B cell (primary cell): ENCODE results near the gene ARHGDIB. TPM values are rescaled to one million over a fixed set of nuclear protein-coding genes. Genes with fewer than 3 reads are reported as not detected.

Source experiments
- ATAC-seq: fragments of 200-7000 bp; cut with Tn5 transposase; one replicate; pipeline ENCODE4 v1.10.0; 2021; ENCODE audit warnings: low read depth, mild to moderate bottlenecking, moderate number of reproducible peaks, moderate library complexity
- CTCF ChIA-PET: fragments of 350-600 bp; sonication (Branson Sonifier 250); formaldehyde crosslinking; loops from one replicate; lab custom pipeline; 2021; ENCODE audit warnings: antibody characterized with exemption, inconsistent platforms; lab: Charles Lee
- POLR2A ChIA-PET: fragments of 350-600 bp; sonication (Branson Sonifier 250); formaldehyde crosslinking; loops from one replicate; lab custom pipeline; 2021; ENCODE audit warnings: antibody characterized with exemption; lab: Charles Lee
- DNase-seq: peaks from one replicate; pipeline ENCODE4 v3.0.0; 2013
- H2AFZ ChIP-seq: 2 replicates; pipeline ENCODE4 v1.6.1; 2012; ENCODE audit warnings: mild to moderate bottlenecking, low read depth, low read length; ENCODE audit not compliant: insufficient read depth, poor library complexity, severe bottlenecking
- H3K27ac ChIP-seq, 2 donors: 1 replicate in 1 of 2; 2 replicates in 1 of 2; pipeline ENCODE4 v1.5.1; 2012 to 2013; ENCODE audit warnings: low read length in 2 of 2, mild to moderate bottlenecking in 2 of 2, moderate library complexity in 1 of 2
- H3K27me3 ChIP-seq, 4 experiments: fragments of 200-600 bp in 1 of 4; sonication (generic) in 1 of 4; replicated peaks in 1 of 4; 1 replicate in 2 of 4; 2 replicates in 2 of 4; pipeline versions ENCODE4 v1.6.1 to v1.7.0; 2013 to 2016; ENCODE audit warnings: low read length in 3 of 4, mild to moderate bottlenecking in 2 of 4, mixed read lengths in 1 of 4, moderate library complexity in 1 of 4; ENCODE audit not compliant: insufficient read depth in 4 of 4, control insufficient read depth in 3 of 4; ENCODE audit errors: control extremely low read depth in 1 of 4
- H3K36me3 ChIP-seq, 2 experiments: replicated peaks in 1 of 2; 1 replicate in 1 of 2; 2 replicates in 1 of 2; pipeline versions ENCODE4 v1.6.1 to v1.7.1; 2013; ENCODE audit warnings: low read length in 1 of 2; ENCODE audit not compliant: insufficient read depth in 2 of 2, control insufficient read depth in 1 of 2; ENCODE audit errors: control extremely low read depth in 1 of 2, extremely low read depth in 1 of 2
- H3K4me1 ChIP-seq, 2 donors: fragments of 200-600 bp in 1 of 2; sonication (generic) in 1 of 2; 1 replicate in 1 of 2; 2 replicates in 1 of 2; pipeline versions ENCODE4 v1.5.1 to v1.6.1; 2013 to 2017; ENCODE audit warnings: low read length in 2 of 2; ENCODE audit not compliant: control insufficient read depth in 2 of 2, insufficient read depth in 2 of 2
- H3K4me2 ChIP-seq: replicated peaks from 2 replicates; pipeline ENCODE3; 2012; ENCODE audit warnings: mild to moderate bottlenecking, low read depth, low read length; ENCODE audit not compliant: poor library complexity, severe bottlenecking
- H3K4me3 ChIP-seq, 5 experiments: fragments of 200-600 bp in 1 of 5; sonication (generic) in 1 of 5; 1 replicate in 3 of 5; 2 replicates in 2 of 5; pipeline versions ENCODE4 v1.5.1 to v1.7.0; 2011 to 2016; ENCODE audit warnings: low read length in 4 of 5, mild to moderate bottlenecking in 4 of 5, low read depth in 2 of 5, control low read depth in 1 of 5, moderate library complexity in 1 of 5; ENCODE audit not compliant: insufficient read depth in 1 of 5; ENCODE audit errors: control extremely low read depth in 1 of 5, extremely low read depth in 1 of 5
- H3K79me2 ChIP-seq: fragments of 200-600 bp; sonication (generic); one replicate; pipeline ENCODE4 v1.6.0; 2016; ENCODE audit warnings: low read length; ENCODE audit not compliant: control insufficient read depth, insufficient read depth
- H3K9ac ChIP-seq: fragments of 200-600 bp; sonication (generic); 2 replicates; pipeline ENCODE4 v1.6.1; 2017; ENCODE audit warnings: mild to moderate bottlenecking, low read length, moderate library complexity
- H3K9me3 ChIP-seq, 3 donors: one replicate each; pipeline versions ENCODE4 v1.6.1 to v1.7.1; 2013; ENCODE audit warnings: low read length in 2 of 3; ENCODE audit not compliant: control insufficient read depth in 2 of 3, insufficient read depth in 1 of 3; ENCODE audit errors: control extremely low read depth in 1 of 3
- H4K20me1 ChIP-seq: 2 replicates; pipeline ENCODE4 v1.6.0; 2012; ENCODE audit warnings: mild to moderate bottlenecking, low read length; ENCODE audit not compliant: insufficient read depth, control insufficient read depth, poor library complexity, severe bottlenecking
- H3K27ac Mint-ChIP-seq: one replicate; pipeline ENCODE4 v1.8.0; 2021; ENCODE audit warnings: mixed read lengths
- H3K27me3 Mint-ChIP-seq: one replicate; pipeline ENCODE4 v1.8.0; 2021; ENCODE audit warnings: mixed read lengths
- H3K4me1 Mint-ChIP-seq: one replicate; pipeline ENCODE4 v1.8.0; 2021; ENCODE audit warnings: mixed read lengths
- H3K4me3 Mint-ChIP-seq: one replicate; pipeline ENCODE4 v1.8.0; 2021; ENCODE audit warnings: mixed read lengths
- H3K9me3 Mint-ChIP-seq: one replicate; pipeline ENCODE4 v1.8.0; 2022; ENCODE audit warnings: mixed read lengths; ENCODE audit not compliant: insufficient read depth
- EZH2 ChIP-seq: IDR thresholded peaks from 2 replicates; pipeline ENCODE4 v1.6.1; 2012; ENCODE audit warnings: borderline replicate concordance, low read depth, mild to moderate bottlenecking, moderate library complexity, low read length; ENCODE audit not compliant: insufficient read depth, poor library complexity, severe bottlenecking
- WGBS: methylation state at CpG from one replicate; pipeline ENCODE4 v1.1.5; 2013; ENCODE audit warnings: missing lambda C conversion rate; ENCODE audit not compliant: insufficient coverage; 5-methylcytosine and 5-hydroxymethylcytosine counted together
- intact Hi-C: fragments of 100-400 bp; cut with micrococcal nuclease; formaldehyde crosslinking; loops from one replicate; pipeline ENCODE4 v1.10.0; 2022
- polyA plus RNA-seq: library from polyadenylated mRNA; depleted of rRNA; stranded (reverse); fragments of >200 nt; gene quantifications from 2 replicates; pipeline ENCODE4 v1.2.3, GENCODE V29; 2012
- total RNA-seq, 2 donors: library from RNA; stranded (reverse); fragments of 120-200 nt in 1 of 2; gene quantifications; 1 replicate in 1 of 2; 2 replicates in 1 of 2; pipeline versions ENCODE4 v1.2.3 to v1.2.4, GENCODE V29; 2013 to 2022
- TF ChIP-seq, protein P1 (sequence below): fragments of 200-600 bp; IDR thresholded peaks from one replicate; pipeline ENCODE4 v1.8.0; 2022; ENCODE audit warnings: antibody characterized with exemption, mild to moderate bottlenecking

ARHGDIB gene
- total and polyA plus RNA-seq, 2 donors (not counting 1 experiment from before 2014, with no cell fraction given): 514 to 826 TPM

DNA sequence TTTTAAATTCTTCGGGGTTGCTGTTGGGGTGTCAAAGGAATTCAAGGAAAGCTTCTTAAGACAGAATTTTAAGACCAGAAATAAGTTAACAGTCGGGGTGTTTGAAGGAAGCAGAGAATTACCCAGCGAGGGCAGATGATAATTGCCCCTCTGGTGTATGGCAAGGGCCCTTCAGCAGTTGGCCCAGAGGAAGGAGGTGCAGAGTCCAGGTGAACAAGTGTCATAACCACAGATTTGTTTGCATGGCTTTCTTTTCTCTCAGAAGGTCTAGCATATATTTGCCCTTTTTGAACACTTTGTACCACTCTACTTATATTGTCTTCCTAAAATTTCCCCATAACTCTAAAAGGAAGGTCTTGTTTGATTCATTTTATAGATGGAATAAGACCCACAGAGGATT, 13.2 kb upstream of the ARHGDIB start:
- POLR2A ChIA-PET: no interaction called here
- Histone ChIP-seq H3K79me2 (peaks cover 3% of the 10 kb centered on the region), H3K4me1 (peaks cover 3 to 9% of the 10 kb centered on the region in 2 donors), H3K27me3 (no peaks in the 10 kb centered on the region), H3K9ac (no peak overlapping the region), H4K20me1 (no peaks in the 10 kb centered on the region), H3K4me2 (no peak overlapping the region), H3K9me3 (no peaks in the 10 kb centered on the region), H3K4me3 (no peak overlapping the region), H3K27ac (no peak overlapping the region), H2AFZ (no peak overlapping the region), H3K36me3 (no peaks in the 10 kb centered on the region)
- WGBS: 96% methylated on average over 3 of the region's 3 CpGs
- Mint-ChIP-seq H3K9me3 (no peaks in the 10 kb centered on the region), H3K4me1 (peaks cover 10% of the 10 kb centered on the region), H3K27me3 (no peaks in the 10 kb centered on the region), H3K4me3 (no peak overlapping the region), H3K27ac (no peak overlapping the region)
- no peak for ATAC-seq
- no peak for TF ChIP-seq EZH2
- TF ChIP-seq, protein P1, sequence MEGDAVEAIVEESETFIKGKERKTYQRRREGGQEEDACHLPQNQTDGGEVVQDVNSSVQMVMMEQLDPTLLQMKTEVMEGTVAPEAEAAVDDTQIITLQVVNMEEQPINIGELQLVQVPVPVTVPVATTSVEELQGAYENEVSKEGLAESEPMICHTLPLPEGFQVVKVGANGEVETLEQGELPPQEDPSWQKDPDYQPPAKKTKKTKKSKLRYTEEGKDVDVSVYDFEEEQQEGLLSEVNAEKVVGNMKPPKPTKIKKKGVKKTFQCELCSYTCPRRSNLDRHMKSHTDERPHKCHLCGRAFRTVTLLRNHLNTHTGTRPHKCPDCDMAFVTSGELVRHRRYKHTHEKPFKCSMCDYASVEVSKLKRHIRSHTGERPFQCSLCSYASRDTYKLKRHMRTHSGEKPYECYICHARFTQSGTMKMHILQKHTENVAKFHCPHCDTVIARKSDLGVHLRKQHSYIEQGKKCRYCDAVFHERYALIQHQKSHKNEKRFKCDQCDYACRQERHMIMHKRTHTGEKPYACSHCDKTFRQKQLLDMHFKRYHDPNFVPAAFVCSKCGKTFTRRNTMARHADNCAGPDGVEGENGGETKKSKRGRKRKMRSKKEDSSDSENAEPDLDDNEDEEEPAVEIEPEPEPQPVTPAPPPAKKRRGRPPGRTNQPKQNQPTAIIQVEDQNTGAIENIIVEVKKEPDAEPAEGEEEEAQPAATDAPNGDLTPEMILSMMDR: no peak
- CTCF ChIA-PET: interaction anchor here (0.9 to 1.4 kb wide), 3 partner anchors 20 to 130 kb away, joined by 3 to 4 read pairs (median 3); no protein-coding TSS in a partner anchor
- no peak for DNase-seq
- intact Hi-C loops: no loop called here

DNA sequence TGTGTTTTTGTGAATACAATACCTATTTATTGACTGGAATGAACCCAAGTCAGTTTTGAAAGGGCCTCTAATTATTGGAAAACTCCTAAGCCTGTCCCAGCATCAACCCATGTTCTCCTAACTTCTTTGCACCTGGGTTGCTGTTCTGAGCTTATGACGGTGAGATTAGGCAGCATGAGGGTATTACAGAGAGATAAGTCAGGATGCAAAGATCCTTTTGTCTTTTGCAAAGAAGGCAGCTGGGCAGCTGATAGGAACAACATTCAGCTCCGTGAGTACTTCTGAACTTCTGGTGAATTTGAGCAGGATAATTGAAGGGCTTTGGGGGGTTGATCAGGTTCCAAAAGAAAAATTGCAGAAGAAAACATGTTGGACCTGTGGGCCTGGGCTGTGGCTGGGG, 11.4 kb upstream of the ARHGDIB start, which contains the start of gene PDE6H:
Gene PDE6H (plus strand): TSS at position 227 of the 400 bp plus-strand sequence. CDS start 4,971 bp downstream, outside the sequence.
- 100% methylated on average over 2 of the region's 2 CpGs for WGBS
- no peak for TF ChIP-seq EZH2
- TF ChIP-seq, protein P1: no peak

More for the DNA sequence above, 11.4 kb upstream of the ARHGDIB start, which contains the start of gene PDE6H:
- peaks cover 11% of the 10 kb centered on the region for H3K79me2 ChIP-seq
- H4K20me1 ChIP-seq: no peaks in the 10 kb centered on the region
- intact Hi-C loops: no loop called here
- Mint-ChIP-seq H3K4me1 (no peaks in the 10 kb centered on the region), H3K9me3 (no peaks in the 10 kb centered on the region), H3K4me3 (no peak within 1 kb of the TSS), H3K27ac (no peak within 1 kb of the TSS), H3K27me3 (no peaks in the 10 kb centered on the region)
- ATAC-seq (no peak), DNase-seq (no peak)
- no peak within 1 kb of the TSS for H3K9ac ChIP-seq
- POLR2A ChIA-PET: no interaction called here
- H3K27me3 ChIP-seq: no peaks in the 10 kb centered on the region
- no peak within 1 kb of the TSS for H2AFZ ChIP-seq
- no peak within 1 kb of the TSS for H3K4me3 ChIP-seq
- no peak within 1 kb of the TSS for H3K27ac ChIP-seq
- no peaks in the 10 kb centered on the region for H3K36me3 ChIP-seq
- H3K4me2 ChIP-seq: no peak within 1 kb of the TSS
- no peaks in the 10 kb centered on the region for H3K9me3 ChIP-seq
- CTCF ChIA-PET: no interaction called here
- H3K4me1 ChIP-seq: no peaks in the 10 kb centered on the region
